DND-41 (cell line): ENCODE measurements around the gene NUP133.
"Not testable (repeated sequence)": the region's sequence is repeated elsewhere in the genome, so short reads cannot be mapped to it uniquely, and the experiment has no call there.

Experiments used
- ATAC-seq: fragments of 200-7000 bp; cut with Tn5 transposase; 3 replicates; pipeline ENCODE4 v1.9.1; 2021; ENCODE audit warnings: low read depth; ENCODE audit not compliant: insufficient read depth
- DNase-seq: peaks from one replicate; pipeline ENCODE4 v3.0.0-alpha.2; 2020
- H2AFZ ChIP-seq: 2 replicates; pipeline ENCODE4 v1.6.0; 2012; ENCODE audit warnings: low read depth, low read length
- H3K27ac ChIP-seq: 2 replicates; pipeline ENCODE4 v1.5.1; 2012; ENCODE audit warnings: low read length, inconsistent platforms
- H3K27me3 ChIP-seq: fragments of 200-600 bp; sonication (generic); 2 replicates; pipeline ENCODE4 v1.6.0; 2012; ENCODE audit warnings: low read length, mild to moderate bottlenecking, inconsistent platforms; ENCODE audit not compliant: insufficient read depth, poor library complexity
- H3K36me3 ChIP-seq: 2 replicates; pipeline ENCODE4 v1.5.1; 2012; ENCODE audit warnings: low read length, inconsistent platforms; ENCODE audit not compliant: insufficient read depth
- H3K4me1 ChIP-seq: 2 replicates; pipeline ENCODE4 v1.5.1; 2012; ENCODE audit warnings: mild to moderate bottlenecking, low read length; ENCODE audit not compliant: insufficient read depth
- H3K4me2 ChIP-seq: 2 replicates; pipeline ENCODE4 v1.6.0; 2012; ENCODE audit warnings: mild to moderate bottlenecking, moderate library complexity, low read length, inconsistent platforms; ENCODE audit not compliant: insufficient read depth
- H3K4me3 ChIP-seq, 2 experiments: fragments of 200-600 bp in 1 of 2; shearing (Covaris generic) in 1 of 2; 2 replicates each; pipeline ENCODE4 v1.5.1; 2012 to 2016; ENCODE audit warnings: inconsistent platforms in 2 of 2, low read length in 2 of 2, mild to moderate bottlenecking in 2 of 2, low read depth in 1 of 2, moderate library complexity in 1 of 2
- H3K79me2 ChIP-seq: 2 replicates; pipeline ENCODE4 v1.6.0; 2012; ENCODE audit warnings: low read length, inconsistent platforms; ENCODE audit not compliant: insufficient read depth
- H3K9ac ChIP-seq: 2 replicates; pipeline ENCODE4 v1.6.0; 2012; ENCODE audit warnings: low read depth, mild to moderate bottlenecking, inconsistent platforms, low read length, moderate library complexity
- H3K9me3 ChIP-seq: 2 replicates; pipeline ENCODE4 v1.5.1; 2012; ENCODE audit warnings: low read length, moderate library complexity, mild to moderate bottlenecking, inconsistent platforms; ENCODE audit not compliant: insufficient read depth, severe bottlenecking
- H4K20me1 ChIP-seq: 2 replicates; pipeline ENCODE4 v1.6.0; 2012; ENCODE audit warnings: low read length; ENCODE audit not compliant: insufficient read depth
- EZH2 ChIP-seq: IDR thresholded peaks from 3 replicates; pipeline ENCODE4 v1.6.1; 2012; ENCODE audit warnings: borderline replicate concordance, low read depth, mild to moderate bottlenecking, moderate library complexity, low read length, inconsistent platforms; ENCODE audit not compliant: severe bottlenecking
- TF ChIP-seq, protein P1 (sequence below): IDR thresholded peaks from 2 replicates; pipeline ENCODE4 v1.5.1; 2012; ENCODE audit warnings: borderline replicate concordance, low read length, moderate library complexity, mild to moderate bottlenecking; ENCODE audit not compliant: poor library complexity, severe bottlenecking; ENCODE audit errors: extremely low read depth

Gene NUP133

DNA sequence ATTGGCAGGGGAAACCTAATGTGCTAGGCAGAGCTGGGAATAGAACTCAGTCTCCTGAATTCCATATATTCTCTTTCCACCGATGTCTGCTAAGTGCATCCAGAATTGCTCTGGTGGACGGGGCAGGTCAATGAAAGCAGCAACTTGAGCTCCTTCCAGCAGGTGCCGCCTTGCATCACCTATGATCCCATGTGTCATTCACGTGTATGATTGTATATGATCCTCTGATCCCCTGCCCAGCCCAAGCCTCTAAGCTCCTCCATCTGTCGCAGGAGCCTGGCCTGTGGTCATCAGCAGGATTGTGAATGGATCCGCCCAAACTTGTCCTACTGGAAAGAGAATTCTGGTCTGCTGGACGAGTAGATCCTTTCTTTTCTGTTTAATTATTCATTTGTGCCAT lies 87.4 kb downstream of the NUP133 start:
- H3K27me3 ChIP-seq: peaks cover under 1% of the 10 kb centered on the region
- H3K36me3 ChIP-seq: no peaks in the 10 kb centered on the region
- DNase-seq (no peak), ATAC-seq (no peak)
- no peak overlapping the region for H3K4me3 ChIP-seq
- H3K9ac ChIP-seq: no peak overlapping the region
- TF ChIP-seq EZH2: no peak
- TF ChIP-seq, protein P1, sequence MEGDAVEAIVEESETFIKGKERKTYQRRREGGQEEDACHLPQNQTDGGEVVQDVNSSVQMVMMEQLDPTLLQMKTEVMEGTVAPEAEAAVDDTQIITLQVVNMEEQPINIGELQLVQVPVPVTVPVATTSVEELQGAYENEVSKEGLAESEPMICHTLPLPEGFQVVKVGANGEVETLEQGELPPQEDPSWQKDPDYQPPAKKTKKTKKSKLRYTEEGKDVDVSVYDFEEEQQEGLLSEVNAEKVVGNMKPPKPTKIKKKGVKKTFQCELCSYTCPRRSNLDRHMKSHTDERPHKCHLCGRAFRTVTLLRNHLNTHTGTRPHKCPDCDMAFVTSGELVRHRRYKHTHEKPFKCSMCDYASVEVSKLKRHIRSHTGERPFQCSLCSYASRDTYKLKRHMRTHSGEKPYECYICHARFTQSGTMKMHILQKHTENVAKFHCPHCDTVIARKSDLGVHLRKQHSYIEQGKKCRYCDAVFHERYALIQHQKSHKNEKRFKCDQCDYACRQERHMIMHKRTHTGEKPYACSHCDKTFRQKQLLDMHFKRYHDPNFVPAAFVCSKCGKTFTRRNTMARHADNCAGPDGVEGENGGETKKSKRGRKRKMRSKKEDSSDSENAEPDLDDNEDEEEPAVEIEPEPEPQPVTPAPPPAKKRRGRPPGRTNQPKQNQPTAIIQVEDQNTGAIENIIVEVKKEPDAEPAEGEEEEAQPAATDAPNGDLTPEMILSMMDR: peak; percentile 25
- no peak overlapping the region for H3K27ac ChIP-seq
- H3K79me2 ChIP-seq: no peaks in the 10 kb centered on the region
- no peaks in the 10 kb centered on the region for H3K9me3 ChIP-seq
- no peak overlapping the region for H2AFZ ChIP-seq
- H3K4me2 ChIP-seq: no peak overlapping the region
- no peaks in the 10 kb centered on the region for H4K20me1 ChIP-seq
- no peaks in the 10 kb centered on the region for H3K4me1 ChIP-seq

DNA sequence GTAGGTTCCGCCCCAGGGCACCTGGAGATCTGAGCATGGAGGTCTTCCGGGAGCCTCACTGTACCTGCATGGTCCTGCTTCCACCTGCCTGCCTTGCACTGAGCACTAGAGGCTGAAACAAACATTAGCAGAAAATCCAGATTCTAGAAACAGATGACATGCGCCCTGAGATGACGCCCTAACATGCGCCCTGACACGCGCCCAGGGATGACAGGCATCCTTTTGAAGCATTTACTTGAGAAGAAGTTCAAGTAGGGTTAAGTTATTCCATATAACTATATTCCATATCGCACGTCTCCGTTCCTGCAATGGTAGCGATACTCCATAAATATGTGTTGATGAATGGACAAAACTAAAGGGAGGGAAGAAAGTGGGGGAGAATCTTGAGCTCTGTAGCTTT lies 87.9 kb downstream of the NUP133 start:
- Histone ChIP-seq H3K4me3 (no peak overlapping the region), H3K36me3 (no peaks in the 10 kb centered on the region), H3K27ac (no peak overlapping the region), H3K9ac (no peak overlapping the region), H3K79me2 (no peaks in the 10 kb centered on the region), H4K20me1 (no peaks in the 10 kb centered on the region), H3K4me1 (no peaks in the 10 kb centered on the region), H3K4me2 (no peak overlapping the region), H3K27me3 (no peaks in the 10 kb centered on the region), H2AFZ (no peak overlapping the region), H3K9me3 (no peaks in the 10 kb centered on the region)
- TF ChIP-seq, protein P1: no peak
- TF ChIP-seq EZH2: no peak
- DNase-seq: no peak
- no peak for ATAC-seq

DNA sequence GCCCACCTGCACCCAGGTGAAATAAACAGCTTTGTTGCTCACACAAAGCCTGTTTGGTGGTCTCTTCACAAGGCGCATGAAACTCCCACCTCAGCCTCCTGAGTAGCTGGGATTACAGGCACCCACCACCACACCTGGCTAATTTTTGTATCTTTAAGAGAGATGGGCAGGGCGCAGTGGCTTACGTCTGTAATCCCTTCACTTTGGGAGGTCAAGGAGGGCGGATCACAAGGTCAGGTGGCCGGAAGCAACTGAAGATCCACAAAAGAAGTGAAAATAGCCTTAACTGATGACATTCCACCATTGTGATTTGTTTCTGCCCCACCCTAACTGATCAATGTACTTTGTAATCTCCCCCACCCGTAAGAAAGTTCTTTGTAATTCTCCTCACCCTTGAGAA lies 89.6 kb downstream of the NUP133 start:
- H3K36me3 ChIP-seq, H3K4me1 ChIP-seq, H3K79me2 ChIP-seq, H3K9me3 ChIP-seq, H3K4me3 ChIP-seq, H3K27me3 ChIP-seq, H3K9ac ChIP-seq, H3K27ac ChIP-seq, H2AFZ ChIP-seq, ATAC-seq, DNase-seq, H3K4me2 ChIP-seq, H4K20me1 ChIP-seq: not testable (repeated sequence)

DNA sequence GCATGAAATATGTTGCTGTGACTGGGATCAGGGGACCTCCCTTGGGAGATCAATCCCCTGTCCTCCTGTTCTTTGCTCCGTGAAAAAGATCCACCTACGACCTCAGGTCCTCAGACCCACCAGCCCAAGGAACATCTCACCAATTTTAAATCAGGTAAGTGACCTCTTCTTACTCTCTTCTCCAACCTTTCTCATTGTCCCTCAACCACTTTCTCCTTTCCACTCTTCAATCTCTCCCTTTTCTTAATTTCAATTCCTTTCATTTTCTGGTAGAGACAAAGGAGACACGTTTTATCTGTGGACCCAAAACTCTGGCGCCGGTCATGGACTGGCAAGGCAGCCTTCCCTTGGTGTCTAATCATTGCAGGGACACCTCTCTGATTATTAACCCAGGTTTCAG lies 95.3 kb downstream of the NUP133 start:
- not testable (repeated sequence) for ATAC-seq, H3K27ac ChIP-seq, H3K4me3 ChIP-seq, H3K27me3 ChIP-seq, H3K9ac ChIP-seq, H3K4me2 ChIP-seq, H4K20me1 ChIP-seq, H3K4me1 ChIP-seq, H2AFZ ChIP-seq, H3K9me3 ChIP-seq, H3K79me2 ChIP-seq, H3K36me3 ChIP-seq, DNase-seq
